GM21528 (cell line): ENCODE results near the gene IL17REL.
"Not testable (repeated sequence)": the region's sequence is repeated elsewhere in the genome, so short reads cannot be mapped to it uniquely, and the experiment has no call there.

Experiments used
- ATAC-seq: cut with Tn5 transposase; IDR thresholded peaks from one replicate; pipeline ENCODE4 v1.9.1; 2021; ENCODE audit warnings: mild to moderate bottlenecking, moderate library complexity; ENCODE audit not compliant: unreplicated experiment, low FRiP score

Gene IL17REL

DNA sequence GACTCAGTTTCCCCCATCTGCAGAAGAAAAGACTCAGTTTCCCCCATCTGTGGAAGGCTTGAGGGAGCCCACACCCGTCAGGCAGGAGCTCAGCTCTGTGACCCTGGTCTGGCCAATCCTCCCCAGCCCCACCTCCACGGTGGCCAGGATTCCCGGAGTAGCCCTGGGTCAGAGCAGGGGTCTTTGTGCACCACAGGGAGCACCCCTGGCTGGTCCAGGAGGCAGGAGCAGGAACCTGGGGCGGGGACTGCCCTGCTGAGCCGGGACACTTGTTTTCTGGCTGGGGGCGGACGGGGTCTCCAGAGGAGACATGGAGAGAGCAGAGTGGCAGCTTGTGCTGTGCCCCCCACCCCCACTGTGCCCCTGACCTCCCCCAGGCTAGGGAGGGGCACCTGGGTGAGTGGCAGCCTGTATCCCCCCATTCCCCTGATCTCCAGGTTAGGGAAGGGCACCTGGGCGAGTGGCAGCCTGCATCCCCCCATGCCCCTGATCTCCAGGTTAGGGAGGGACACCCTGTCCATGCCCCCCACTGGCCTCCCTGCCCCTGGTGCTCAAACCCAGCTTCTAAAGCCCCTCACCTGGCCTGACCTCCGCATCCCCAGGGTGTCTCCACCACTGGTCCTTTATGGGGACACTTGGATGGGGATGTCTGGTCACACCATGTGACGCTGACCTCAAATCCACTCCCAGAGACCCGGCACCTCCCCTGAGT, 18.8 kb downstream of the IL17REL start:
- no peak for ATAC-seq

DNA sequence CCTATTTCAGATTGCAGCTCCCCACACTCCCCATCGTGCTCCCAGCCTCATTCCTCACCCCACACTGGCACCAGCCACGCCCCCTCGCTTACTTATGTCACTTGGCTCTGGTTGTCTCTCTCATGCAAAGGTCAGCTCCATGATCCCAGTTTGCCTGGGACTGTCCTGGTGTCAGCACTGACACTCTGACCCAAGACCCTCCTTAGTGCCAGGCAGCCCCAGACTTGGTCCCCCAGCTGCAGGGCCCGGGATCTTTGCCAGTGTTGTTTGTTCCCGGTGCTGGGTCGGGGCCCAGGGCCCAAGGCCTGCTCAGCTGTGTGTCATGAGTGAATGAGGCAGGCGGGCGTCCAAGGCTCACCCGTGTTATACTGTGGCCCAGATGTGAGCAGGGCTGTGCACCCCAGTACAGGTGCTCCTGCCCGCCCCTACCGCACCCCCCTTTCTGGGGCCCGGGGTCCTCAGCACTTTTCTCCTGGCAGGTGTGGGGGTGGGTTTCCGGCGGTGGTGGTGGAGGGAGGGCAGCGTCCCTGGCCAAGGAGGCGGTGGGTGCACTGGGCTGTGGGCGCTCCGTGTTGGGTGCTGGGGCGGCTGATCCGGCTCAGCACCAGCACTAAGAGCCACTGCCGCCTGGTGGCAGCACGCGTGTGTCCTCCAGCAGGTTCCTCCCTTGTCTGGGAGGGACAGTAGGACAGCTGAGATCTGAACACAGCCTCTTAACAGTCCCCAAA, 19.5 kb downstream of the IL17REL start:
- ATAC-seq: no peak

DNA sequence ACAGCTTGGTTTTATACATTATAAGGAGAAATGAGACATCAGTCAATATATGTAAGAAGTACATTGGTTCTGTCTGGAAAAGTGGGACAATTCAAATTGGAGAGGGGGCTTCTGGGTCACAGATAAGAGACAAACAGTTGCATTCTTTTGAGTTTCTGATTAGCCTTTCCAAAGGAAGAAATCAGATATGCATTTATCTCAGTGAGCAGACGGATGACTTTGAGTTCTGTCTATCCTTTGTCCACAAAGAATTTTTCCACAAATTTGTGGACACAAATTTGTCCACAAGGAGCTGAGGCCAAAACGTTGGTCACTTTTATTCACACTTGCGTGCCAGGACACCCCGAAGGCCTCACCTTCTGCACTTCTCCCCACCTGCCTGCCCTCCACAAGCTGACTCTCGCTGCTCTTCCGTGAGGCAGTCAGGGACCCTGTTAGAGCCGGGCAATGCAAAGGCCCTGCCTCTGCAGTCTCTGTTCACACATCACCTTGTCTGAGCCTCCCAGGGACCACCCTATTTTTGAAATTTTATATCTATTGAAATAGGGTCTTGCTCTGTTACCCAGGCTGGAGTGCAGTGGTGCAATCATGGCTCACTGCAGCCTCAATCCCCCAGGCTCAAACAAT, 20.5 kb downstream of the IL17REL start:
- ATAC-seq: no peak

DNA sequence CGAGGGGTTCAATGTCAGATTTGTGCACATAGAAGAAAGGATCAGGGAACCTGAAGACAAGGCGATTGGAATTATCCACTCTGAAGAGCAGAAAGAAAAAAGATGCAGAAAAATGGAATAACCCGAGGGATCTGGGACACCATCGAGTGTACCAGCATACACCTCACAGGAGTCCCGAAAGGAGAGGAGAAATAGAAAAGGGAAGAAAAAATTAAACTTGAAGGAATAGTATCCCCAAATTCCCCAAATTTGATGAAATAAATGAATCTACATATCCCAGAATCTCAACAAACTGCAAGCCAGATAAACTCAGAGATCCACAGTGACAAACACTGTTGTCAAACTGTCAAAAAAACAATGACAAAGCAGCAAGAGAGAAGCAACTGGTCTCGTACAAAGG, 21.4 kb downstream of the IL17REL start:
- no peak for ATAC-seq

DNA sequence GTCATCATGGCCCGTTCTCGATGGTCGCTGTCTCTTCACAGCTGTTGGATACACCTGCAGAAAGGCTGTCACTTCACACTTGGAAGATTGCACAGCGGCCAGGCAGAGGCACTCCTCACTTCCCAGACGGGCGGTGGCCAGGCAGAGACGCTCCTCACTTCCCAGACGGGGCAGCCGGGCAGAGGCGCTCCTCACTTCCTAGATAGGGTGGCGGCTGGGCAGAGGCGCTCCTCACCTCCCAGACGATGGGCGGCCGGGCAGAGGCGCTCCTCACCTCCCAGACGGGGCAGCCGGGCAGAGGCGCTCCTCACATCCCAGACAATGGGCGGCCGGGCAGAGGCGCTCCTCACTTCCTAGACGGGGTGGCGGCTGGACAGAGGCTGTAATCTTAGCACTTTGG, 22.7 kb downstream of the IL17REL start:
- not testable (repeated sequence) for ATAC-seq

DNA sequence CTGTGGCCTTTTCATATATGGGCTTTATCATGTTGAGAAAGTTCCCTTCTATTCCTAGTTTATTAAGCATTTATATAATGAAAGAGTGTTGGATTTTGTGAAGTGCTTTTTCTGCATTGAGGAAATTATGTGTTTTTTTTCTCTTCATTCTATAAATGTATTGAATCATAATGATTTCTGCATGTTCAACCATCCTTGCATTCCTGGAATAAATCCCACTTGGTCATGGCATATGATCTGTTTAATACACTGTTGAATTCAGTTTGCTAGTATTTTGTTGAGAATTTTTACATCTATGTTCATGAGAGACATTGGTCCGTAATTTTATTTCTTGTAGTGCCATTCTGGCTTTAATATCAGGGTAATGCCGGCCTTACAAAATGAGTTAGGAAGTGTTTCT, 26.2 kb downstream of the IL17REL start:
- no peak for ATAC-seq

DNA sequence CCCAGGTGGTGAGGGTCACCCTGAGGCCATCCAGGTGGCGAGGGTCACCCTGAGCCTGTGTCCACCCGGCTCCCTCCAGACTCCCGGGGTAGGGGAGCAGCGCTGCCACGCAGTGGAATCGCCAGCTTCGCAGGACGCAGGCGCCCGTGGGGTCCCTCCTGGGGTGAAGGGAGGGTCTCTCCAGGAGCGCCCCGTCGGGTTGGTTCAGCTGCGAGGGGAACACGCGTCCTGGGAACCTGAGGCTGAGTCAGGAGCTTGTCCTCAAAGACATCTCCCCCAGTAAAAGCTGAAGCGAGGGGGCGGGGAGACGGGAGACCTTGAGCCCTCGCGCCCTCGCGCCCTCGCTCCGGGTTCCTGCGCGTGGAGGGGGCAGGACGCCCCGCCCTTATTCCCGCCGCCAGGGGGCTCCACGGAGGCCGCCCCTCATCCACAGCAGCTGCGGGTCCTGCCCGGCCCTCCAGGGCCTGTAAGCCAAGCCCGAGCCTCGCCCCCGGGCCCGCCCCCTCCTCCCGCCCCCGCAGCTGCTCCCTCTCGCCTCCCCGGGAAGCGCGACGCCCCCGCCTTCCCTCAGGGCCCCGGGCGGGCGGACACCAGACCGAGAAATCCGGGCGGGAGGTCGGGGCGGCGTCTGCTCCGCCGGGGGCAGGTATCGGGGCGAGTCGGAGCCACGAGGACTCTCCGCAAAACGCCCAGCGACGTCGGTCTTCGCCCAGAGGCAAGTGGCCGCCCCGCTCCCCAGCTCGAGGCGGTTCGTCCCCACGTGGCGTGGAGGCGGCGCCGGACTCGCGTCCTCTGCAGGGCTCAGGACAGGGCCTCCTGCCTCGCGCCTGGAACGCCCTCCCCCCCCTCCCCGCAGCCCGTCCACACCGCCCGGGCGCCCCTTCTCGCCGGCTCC, 29.2 kb downstream of the IL17REL start:
- ATAC-seq: no peak

DNA sequence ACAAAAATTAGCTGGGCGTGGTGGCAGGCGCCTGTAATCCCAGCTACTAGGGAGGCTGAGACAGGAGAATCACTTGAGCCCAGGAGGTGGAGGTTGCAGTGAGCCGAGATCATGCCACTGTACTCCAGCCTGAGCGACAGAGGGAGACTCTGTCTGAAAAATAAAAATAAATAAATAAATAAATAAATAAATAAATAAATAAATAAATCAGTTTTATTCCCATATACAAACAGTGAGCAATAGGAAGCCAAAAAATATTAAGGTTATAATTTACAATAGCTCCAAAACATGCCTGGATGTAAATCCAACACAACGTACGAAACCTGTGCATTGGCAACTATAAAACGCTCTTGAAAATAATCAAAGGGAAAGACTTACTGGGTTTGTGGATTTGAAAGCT, 30.8 kb downstream of the IL17REL start:
- ATAC-seq: not testable (repeated sequence)

DNA sequence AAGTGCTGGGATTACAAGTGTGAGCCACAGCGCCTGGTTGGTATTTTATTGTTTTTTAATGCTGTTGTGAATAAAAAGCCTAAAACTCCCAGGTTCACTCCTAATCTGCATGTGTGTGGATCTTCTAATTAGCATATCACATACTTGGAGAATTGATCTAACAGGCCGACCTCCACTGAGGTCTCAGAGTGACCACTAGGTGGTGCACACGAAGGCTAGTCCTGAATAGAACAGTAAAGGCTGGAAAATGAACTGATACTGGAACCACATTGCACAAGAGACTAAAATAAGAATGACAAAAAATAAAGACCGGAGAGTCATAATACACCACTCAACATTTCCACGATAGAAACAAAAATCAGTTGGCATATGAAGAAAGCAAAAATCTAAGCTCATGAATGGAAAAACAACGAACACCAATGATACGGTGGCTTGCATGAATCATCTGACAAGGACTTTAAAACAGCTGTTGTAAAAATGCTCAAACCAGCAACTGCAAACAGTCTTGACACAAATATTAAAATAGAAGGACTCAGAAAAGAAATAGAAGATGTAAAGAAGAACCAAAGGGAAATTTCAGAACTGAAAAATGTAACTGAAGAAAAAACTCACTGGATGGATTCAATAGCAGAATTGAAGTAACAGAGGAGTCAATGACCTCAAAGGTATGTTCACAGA, 32.8 kb downstream of the IL17REL start:
- ATAC-seq: no peak

DNA sequence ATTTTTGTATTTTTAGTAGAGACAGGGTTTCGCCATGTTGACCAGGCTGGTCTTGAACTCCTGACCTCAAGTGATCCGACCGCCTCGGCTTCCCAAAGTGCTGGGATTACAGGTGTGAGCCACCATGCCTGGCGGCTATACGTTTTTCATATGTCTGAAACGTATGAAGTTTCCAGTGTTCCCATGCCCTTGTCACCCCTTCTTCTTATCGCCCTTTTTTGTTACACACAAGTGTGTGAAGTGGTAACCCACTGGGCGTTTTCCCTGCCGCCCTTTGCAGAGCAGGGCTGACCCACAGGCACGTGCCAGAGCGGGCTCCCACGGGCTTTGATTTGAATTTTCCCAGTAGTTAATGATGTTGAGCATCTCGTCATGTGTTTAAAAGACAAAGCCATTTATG, 35.0 kb downstream of the IL17REL start:
- ATAC-seq: no peak

DNA sequence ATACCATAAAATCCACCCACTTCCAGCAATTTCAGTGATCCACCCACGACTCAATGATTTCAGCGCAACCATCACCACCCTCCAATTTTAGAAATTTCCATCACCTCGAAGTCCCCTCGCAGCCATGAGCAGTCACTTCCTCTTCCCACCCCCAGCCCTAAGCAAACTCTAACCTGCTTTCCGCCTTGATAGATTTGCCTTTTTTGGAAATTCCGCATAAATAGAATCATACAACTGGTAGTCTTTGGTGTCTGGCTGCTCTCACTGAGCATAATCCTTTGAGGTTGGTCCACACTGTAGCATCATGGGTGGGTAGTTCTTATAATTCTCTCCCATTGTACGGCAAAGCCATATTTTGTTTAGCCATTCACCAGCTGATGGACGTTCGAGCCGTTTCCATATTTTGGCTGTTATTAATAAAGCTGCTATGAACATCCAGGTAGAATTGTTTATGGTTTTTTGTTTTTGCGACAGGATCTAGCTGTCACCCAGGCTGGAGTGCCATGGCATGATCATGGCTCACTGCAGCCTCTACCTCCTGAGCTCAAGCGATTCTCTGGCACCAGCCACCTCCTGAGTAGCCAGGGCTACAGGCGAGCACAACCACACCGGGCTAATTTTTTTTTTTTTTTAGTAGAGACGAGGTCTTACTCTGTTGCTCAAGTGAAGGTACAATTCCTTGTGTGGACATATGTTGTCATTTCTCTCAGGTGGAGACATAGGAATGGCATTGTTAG, 36.0 kb downstream of the IL17REL start:
- ATAC-seq: no peak

DNA sequence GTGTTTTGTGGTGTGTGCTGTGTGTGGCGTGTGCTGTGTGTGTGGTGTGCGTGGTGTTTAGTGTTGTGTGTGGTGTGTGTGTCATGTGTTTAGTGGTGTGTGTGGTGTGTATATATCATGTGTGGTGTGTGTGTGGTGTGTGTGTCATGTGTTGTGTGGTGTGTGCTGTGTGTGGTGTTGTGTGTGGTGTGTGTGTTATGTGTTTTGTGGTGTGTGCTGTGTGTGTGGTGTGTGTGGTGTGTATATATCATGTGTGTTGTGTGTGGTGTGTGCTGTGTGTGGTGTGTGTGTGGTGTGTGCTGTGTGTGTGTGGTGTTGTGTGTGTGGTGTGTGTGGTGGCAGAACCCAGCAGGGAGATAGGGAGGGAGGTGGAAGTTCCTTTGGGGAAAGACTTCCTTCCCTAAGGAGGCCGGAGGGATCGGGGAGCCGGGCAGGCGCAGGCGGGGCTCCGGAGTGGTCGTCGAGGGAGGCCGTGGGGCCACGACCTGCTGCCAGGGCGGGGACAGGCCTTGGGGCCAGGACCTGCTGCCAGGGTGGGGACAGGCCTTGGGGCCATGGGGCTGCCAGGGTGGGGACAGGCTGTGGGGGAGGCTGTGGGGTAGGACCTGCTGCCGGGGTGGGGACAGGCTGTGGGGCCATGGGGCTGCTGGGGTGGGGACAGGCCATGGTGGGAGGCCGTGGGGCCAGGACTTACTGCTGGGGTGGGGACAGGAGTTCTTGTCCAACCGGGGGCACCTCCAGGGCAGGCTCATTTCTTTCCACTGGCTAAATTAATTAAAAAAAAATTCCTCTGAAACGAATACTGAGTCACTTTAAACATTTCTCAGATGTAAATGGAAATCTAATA, 36.8 kb downstream of the IL17REL start:
- ATAC-seq: no peak

DNA sequence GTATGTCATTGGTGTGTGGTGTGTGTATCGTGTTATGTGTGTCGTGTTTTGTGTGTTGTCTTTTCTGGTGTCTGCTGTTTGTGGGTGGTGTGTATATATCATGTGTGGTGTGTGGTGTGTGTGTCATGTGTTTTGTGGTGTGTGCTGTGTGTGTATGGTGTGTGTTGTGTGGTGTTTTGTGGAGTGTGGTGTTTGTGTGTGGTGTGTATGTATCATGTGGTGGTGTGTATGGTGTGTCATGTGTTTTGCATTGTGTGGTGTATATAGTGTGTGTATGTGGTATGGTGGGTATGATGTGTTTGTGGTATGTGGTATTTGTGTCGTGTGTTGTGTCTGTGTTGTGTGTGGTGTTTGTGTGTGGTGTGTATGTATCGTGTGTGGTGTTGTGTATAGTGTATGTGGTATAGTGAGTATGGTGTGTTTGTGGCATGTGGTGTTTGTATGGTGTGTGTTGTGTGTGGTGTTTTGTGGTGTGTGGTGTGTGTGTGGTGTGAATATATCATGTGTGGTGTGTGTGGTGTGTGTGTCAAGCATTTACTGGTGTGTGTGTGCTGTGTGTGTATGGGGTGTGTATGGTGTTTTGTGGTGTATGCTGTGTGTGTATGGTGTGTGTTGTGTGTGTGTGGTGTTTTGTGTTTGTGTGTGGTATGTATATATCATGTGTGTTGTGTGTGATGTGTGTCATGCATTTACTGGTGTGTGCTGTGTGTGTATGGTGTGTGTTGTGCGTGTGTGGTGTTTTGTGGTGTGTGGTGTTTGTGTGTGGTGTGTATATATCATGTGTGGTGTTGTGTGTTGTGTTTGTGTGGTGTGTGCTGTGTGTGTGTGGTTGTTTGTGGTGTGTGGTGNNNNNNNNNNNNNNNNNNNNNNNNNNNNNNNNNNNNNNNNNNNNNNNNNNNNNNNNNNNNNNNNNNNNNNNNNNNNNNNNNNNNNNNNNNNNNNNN, 39.3 kb downstream of the IL17REL start:
- no peak for ATAC-seq

DNA sequence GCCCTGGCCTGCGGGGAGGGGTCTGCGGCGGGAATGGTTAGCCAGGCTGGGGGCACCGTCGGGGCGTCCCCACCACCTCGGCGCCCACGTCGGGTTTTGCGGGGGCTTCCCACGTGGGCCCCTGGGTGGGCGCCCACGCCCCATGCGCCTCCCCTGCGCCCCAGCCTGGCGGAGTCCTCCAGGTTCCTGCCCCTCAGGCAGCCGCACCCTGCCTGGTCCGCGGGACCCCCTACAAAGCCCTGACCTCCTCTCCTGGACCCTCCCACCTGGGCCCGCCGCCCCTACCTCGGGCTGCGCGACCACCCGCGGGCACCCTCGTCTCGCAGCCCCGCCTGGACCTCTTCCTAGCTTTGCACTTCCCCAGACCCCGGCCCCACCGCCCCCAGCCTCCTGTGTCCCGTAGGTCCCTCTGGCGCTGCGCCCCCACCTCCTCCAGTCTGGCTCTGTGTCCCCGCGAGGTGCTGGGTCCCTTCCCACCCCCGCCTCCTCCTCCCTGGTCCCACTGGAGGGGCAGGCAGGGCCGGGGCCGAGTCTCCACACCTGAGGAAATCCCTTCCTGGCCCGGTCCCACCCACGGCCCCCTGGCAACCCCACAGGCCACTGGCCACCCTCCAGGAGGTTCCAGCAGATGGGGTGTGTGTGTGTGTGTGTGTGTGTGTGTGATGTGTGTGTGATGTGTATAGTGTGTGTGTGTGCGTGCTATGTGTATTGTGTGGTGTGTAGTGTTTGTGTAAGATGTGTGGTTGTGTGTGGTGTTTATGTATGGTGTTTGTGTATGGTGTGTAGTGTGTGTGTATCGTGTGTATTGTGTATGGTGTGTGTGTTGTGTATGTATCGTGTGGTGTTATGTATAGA, 40.2 kb downstream of the IL17REL start:
- ATAC-seq: no peak

DNA sequence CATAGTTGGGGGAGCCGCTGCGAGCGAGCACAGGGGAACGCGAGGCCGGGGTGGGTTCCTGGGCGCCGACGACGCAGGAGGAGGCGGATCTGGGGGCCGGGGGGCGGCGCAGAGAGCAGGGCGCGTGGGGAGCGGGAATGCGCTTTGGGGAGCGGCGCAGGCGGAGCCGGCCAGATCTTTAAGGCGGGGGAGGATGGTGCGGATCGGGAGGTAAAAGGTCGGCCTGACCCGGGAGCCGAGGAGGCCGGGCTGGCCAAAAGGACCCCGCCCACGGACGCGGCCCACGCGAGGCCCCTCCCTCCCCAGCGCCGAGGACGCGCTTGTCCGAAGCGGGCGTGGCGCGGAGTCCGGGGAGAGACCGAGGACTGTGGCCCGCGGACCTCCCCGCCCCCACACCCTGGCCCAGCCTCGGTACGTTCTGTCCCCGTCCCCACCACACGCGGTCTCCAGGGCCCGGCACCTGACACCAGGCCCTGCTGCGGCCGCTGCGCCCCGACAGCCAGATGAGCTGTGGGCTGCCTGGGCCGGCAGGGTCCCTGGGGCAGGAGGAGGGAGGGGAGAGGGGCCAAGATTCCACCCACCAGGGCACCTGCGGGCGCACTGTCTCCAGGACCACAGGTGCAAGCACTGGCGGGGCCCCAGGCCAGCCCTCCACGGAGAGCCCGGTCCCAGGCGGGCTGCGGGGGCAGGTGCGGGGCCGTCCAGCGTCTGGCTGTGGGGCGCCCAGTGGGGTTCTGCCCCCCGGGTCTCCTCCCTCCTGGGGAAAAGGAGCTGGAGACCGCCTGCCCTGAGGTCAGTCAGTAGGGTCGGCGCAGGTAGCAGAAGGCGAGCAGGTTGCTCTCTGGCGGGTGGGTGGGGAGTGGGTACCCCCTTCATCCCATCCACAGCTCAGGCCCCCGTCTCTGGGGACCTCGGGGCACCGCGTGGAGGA, 41.1 kb downstream of the IL17REL start:
- ATAC-seq: peak; percentile 24
